RWPE1 (cell line): ENCODE results near the gene MSH2.
"Not testable (repeated sequence)": the region's sequence is repeated elsewhere in the genome, so short reads cannot be mapped to it uniquely, and the experiment has no call there.

Experiments
- CTCF ChIA-PET: fragments of 350-600 bp; sonication (Branson Sonifier 250); formaldehyde crosslinking; extraction: SDS; loops from one replicate; lab custom pipeline; 2021; lab: Yijun Ruan, JAX
- POLR2A ChIA-PET: fragments of 400-600 bp; formaldehyde crosslinking; extraction: SDS; loops from one replicate; lab custom pipeline; 2020; ENCODE audit warnings: antibody characterized with exemption; ENCODE audit not compliant: low non-redundant PET; lab: Yijun Ruan, JAX
- DNase-seq: peaks from one replicate; pipeline ENCODE4 v3.0.0; 2012; ENCODE audit warnings: low spot score
- H3K27ac ChIP-seq: fragments of 450-650 bp; 2 replicates; pipeline ENCODE4 v1.5.1; 2017
- TF ChIP-seq, protein P1 (sequence below): fragments of 450-650 bp; conservative IDR thresholded peaks from 2 replicates; pipeline ENCODE4 v1.5.1; 2017; ENCODE audit warnings: low read depth, mild to moderate bottlenecking

Gene MSH2

DNA sequence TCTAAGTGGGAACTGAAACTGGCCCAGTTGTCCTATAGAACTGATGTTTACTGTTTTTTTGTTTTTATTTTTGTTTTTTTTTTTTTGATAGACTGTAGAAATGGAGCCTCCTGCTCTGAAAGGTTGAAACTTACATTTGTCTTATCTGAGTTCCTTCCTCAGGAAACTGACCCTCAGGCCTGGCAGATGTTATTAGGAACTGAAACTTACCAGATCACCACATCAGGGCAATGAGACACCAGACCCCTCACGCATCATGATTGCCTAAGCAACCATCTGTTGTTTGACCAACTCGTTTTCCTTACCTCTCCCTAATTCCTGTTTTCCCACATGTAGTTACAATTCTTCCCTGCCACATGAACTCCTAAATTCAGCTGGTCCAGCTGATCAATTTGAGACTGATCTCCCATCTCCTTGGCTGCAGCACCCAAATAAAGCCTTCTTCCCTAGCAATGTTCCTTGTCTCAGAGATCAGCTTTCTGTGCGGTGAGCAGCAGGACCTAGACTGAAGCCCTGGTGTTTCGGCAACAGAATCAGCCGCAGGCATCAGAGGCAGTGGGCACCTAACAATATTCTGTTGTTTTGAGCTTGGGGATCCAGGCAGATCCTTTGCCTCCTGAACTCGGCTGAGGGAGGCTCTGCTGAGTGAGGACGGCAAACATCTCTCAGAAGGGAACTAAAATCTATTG lies 96.8 kb downstream of the MSH2 start:
- ChIA-PET CTCF (no interaction called here), POLR2A (no interaction called here)
- no peak for DNase-seq
- H3K27ac ChIP-seq = no peak overlapping the region
- TF ChIP-seq, protein P1, sequence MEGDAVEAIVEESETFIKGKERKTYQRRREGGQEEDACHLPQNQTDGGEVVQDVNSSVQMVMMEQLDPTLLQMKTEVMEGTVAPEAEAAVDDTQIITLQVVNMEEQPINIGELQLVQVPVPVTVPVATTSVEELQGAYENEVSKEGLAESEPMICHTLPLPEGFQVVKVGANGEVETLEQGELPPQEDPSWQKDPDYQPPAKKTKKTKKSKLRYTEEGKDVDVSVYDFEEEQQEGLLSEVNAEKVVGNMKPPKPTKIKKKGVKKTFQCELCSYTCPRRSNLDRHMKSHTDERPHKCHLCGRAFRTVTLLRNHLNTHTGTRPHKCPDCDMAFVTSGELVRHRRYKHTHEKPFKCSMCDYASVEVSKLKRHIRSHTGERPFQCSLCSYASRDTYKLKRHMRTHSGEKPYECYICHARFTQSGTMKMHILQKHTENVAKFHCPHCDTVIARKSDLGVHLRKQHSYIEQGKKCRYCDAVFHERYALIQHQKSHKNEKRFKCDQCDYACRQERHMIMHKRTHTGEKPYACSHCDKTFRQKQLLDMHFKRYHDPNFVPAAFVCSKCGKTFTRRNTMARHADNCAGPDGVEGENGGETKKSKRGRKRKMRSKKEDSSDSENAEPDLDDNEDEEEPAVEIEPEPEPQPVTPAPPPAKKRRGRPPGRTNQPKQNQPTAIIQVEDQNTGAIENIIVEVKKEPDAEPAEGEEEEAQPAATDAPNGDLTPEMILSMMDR = no peak

DNA sequence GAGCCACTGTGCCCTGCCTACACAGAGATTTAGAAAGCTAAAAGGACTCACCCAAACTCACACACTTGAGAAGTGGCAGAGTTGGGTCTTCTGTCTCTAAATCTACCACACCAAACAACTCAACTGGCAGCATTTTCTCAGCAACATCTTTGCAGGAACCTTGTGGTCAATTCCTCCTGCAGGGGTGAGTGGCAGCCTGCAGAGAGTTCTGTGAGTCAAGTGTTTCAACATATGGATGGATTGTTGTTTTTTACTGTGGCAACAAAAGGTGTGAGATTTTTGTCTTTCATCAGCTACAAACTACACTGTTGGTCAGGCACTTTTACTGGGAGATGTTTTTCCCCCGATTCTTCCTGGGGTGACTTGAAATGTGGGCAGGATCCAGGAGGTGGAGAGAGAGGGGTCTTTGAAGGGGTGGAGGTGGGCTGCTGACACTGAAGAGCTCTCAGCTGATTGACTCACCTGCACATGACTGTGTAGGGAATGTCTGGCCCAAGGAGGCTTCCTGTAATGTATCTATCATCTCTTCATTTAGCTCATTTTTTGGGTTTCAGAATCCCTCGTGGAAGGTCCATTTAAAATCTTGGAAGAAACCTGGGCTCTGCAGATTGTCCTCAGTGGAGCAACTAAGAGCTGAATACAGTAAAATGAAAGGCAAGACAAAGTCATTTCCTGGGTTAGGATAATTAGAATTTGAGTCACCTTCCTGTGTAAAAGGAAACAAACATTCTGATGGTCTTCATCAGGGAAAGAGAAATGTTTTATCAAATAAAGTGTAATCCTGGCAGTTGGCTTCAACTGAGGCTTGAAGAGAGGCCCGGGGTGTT lies 98.6 kb downstream of the MSH2 start:
- H3K27ac ChIP-seq = no peak overlapping the region
- DNase-seq = peak; percentile 15
- POLR2A ChIA-PET = no interaction called here
- TF ChIP-seq, protein P1 = no peak
- CTCF ChIA-PET = interaction anchor here (0.6 to 0.7 kb wide), 2 partner anchors 166 to 266 kb away, joined by 3 to 4 read pairs; no protein-coding TSS in a partner anchor

DNA sequence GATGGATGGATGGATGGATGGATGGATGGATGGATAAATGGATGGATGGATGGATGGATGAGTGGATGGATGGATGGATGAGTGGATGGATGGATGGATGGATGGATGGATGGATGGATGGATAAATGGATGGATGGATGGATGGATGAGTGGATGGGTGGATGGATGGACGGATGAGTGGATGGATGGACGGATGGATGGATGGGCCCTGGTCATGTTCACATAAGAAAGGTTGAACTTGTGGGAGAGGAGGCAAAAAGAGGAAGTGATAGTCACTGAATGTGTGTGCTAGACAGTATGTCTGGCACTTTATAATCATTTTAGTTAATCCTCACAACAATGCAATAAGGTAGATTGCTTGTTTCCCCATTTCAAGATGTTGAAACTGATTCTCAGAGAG lies 99.5 kb downstream of the MSH2 start:
- H3K27ac ChIP-seq, POLR2A ChIA-PET, DNase-seq: not testable (repeated sequence)
- CTCF ChIA-PET = interaction anchor here (0.6 to 0.7 kb wide), 2 partner anchors 167 to 266 kb away, joined by 3 to 4 read pairs; no protein-coding TSS in a partner anchor

DNA sequence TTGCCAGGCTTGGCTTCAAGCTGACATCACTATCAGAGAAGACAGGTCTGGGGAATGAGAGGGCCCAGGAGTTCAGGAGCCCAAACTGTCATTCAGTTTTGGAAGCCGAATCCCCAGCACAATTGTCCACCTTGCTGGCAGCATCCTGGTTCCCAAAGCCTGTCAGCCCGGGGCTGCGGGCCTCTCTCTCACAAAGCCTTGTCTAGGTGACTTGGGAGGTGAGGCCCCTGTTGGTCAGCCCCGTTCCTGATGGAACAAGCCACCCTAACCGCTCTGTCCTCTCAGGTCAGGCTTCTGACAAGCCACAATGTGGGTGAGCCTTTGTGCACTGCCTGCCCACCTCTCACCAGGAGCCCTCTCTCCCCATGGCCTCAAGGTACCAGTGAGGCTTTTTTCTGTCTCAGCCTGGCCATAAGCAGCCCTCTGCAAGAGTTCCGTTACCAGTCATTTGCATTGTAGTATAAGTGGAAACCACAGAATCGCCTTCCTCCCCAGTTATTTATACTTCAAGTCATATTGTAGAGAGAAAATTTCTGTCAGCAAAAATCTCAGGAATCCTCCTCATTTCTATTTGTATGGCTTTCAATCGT lies 100.6 kb downstream of the MSH2 start:
- no peak for DNase-seq
- TF ChIP-seq, protein P1 = no peak
- no peak overlapping the region for H3K27ac ChIP-seq
- POLR2A ChIA-PET = interaction anchor here (0.6 kb wide), 1 partner anchor 89 kb away, joined by 3 read pairs; no protein-coding TSS in a partner anchor
- CTCF ChIA-PET = no interaction called here

DNA sequence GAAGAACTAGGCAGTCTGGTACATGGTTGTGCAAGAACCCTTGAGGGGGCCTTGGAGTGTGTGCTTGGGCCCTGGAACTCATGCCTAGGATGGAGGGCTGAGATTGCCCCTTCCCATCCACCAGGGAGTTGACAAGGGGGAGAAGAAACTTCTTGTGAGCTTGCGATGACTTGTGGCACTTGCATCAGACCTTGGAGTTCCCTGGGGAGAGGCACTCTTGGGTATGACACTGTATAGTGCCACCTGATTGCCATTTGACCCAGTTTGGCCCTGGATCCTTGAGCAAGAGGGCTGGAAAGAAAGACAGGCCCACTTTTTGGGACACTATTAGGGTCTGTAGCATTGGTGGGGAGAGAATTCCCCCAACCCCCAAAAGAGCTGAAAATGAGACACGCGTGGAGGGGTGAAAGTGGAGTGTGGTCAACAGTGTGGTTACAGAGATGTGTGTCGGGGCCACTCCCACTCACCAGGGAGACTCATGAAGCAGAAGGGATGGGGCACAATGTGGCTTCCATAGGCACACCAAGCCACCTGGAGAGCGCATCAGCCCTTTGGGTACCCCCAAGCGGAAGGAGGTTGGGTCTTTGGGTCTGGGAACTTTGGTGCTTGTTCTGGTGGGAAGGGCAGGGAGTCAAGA lies 101.3 kb downstream of the MSH2 start:
- ChIA-PET CTCF (no interaction called here), POLR2A (no interaction called here)
- TF ChIP-seq, protein P1 = no peak

DNA sequence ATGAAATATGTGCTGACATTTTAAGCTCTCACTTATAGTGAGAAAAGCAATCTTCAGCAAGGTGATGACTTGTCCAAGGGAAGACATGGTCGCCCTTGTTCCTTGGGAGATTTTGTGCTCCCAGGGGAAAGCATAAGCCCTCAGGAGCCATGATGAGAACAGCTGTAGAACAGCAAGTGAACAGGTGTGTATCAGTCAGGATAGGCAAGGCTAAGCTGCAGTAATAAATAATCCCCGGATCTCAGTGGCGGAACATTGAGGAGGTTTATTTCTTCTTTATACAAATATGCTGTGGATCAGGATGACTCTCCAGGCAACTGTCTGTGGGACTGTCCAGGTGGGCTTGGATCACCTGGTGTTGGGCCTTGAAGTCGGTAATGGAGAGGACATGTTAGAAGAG lies 103.1 kb downstream of the MSH2 start:
- ChIA-PET CTCF (no interaction called here), POLR2A (interaction anchor here (0.7 kb wide), 1 partner anchor 639 kb away, joined by 3 read pairs; no protein-coding TSS in a partner anchor)
- TF ChIP-seq, protein P1 = no peak
- H3K27ac ChIP-seq = no peak overlapping the region
- DNase-seq = no peak

More for the DNA sequence above, 101.3 kb downstream of the MSH2 start:
- no peak overlapping the region for H3K27ac ChIP-seq
- no peak for DNase-seq
